GM12878 (cell line): ENCODE measurements around the gene SLC46A2. TPM values are rescaled to one million over a fixed set of nuclear protein-coding genes. Genes with fewer than 3 reads are reported as not detected.

Experiments used
- ATAC-seq: fragments of 200-7000 bp; cut with Tn5 transposase; 3 replicates; pipeline ENCODE4 v1.9.1; 2020; ENCODE audit warnings: mild to moderate bottlenecking, moderate library complexity
- BruUV-seq: library from RNA; stranded (reverse); fragments of 400-500 nt; replicated peaks from 2 replicates; lab custom pipeline; 2021; lab: Mats Ljungman, UMichigan
- CTCF ChIA-PET: fragments of 300-600 bp; sonication (Branson Sonifier 250); formaldehyde crosslinking; extraction: SDS; loops from one replicate; lab custom pipeline; 2021; ENCODE audit warnings: inconsistent platforms; lab: Yijun Ruan, JAX
- POLR2A ChIA-PET: fragments of 350-600 bp; formaldehyde crosslinking; extraction: SDS; loops from one replicate; lab custom pipeline; 2021; ENCODE audit warnings: inconsistent platforms; lab: Charles Lee
- RAD21 ChIA-PET: fragments of 300-600 bp; sonication (Branson Sonifier 250); formaldehyde crosslinking; loops from one replicate; lab custom pipeline; 2023; ENCODE audit warnings: antibody characterized with exemption; ENCODE audit not compliant: unreplicated experiment; lab: Charles Lee
- SMC1A ChIA-PET: fragments of 300-600 bp; sonication (Branson Sonifier 250); formaldehyde crosslinking; loops from one replicate; lab custom pipeline; 2023; ENCODE audit not compliant: unreplicated experiment, uncharacterized antibody; lab: Charles Lee
- DNase-seq: peaks from one replicate; pipeline ENCODE4 v3.0.0-alpha.2; 2011; ENCODE audit warnings: low read depth, low spot score
- FAIRE-seq: peaks from 3 replicates; lab custom pipeline; 2011; peaks lifted over from hg19 to GRCh38; lab: Jason Lieb, UNC
- H2AFZ ChIP-seq: 2 replicates; pipeline ENCODE4 v1.6.0; 2011; ENCODE audit warnings: low read depth, low read length, control low read depth; ENCODE audit not compliant: control insufficient read depth
- H3K27ac ChIP-seq: 2 replicates; pipeline ENCODE4 v1.5.1; 2011; ENCODE audit warnings: control low read depth; ENCODE audit not compliant: control insufficient read depth, insufficient read depth
- H3K27me3 ChIP-seq, 2 experiments: replicated peaks in 1 of 2; 2 replicates each; pipeline versions ENCODE4 v1.6.0 to v1.6.1; 2011; ENCODE audit warnings: low read length in 1 of 2; ENCODE audit not compliant: control insufficient read depth in 2 of 2, insufficient read depth in 2 of 2
- H3K36me3 ChIP-seq, 2 experiments: 2 replicates each; pipeline ENCODE4 v1.5.1; 2011; ENCODE audit warnings: low read length in 1 of 2; ENCODE audit not compliant: control insufficient read depth in 2 of 2, insufficient read depth in 2 of 2
- H3K4me1 ChIP-seq: 2 replicates; pipeline ENCODE4 v1.6.1; 2011; ENCODE audit warnings: mild to moderate bottlenecking, low read length, moderate library complexity, mixed read lengths; ENCODE audit not compliant: control insufficient read depth, insufficient read depth
- H3K4me2 ChIP-seq: 2 replicates; pipeline ENCODE4 v1.6.0; 2011; ENCODE audit warnings: control low read depth; ENCODE audit not compliant: control insufficient read depth, insufficient read depth
- H3K4me3 ChIP-seq: fragments of 200-600 bp; sonication (generic); 2 replicates; pipeline ENCODE4 v1.5.1; 2016
- H3K79me2 ChIP-seq: 2 replicates; pipeline ENCODE4 v1.6.0; 2011; ENCODE audit warnings: low read length; ENCODE audit not compliant: control insufficient read depth, insufficient read depth
- H3K9ac ChIP-seq: 2 replicates; pipeline ENCODE4 v1.8.0; 2011; ENCODE audit warnings: low read length, control low read depth, mixed read lengths; ENCODE audit not compliant: control insufficient read depth, insufficient read depth
- H3K9me3 ChIP-seq: replicated peaks from 3 replicates; pipeline ENCODE4 v1.5.1; 2011; ENCODE audit warnings: mild to moderate bottlenecking, low read length; ENCODE audit not compliant: control insufficient read depth, insufficient read depth
- H4K20me1 ChIP-seq: 2 replicates; pipeline ENCODE4 v1.6.0; 2011; ENCODE audit not compliant: control insufficient read depth, insufficient read depth
- CREM ChIP-seq: IDR thresholded peaks from 2 replicates; pipeline ENCODE4 v1.6.1; 2014; ENCODE audit warnings: antibody characterized with exemption, low read depth
- FOXM1 ChIP-seq: IDR thresholded peaks from 2 replicates; pipeline ENCODE4 v1.6.1; 2012; ENCODE audit warnings: low read depth, mild to moderate bottlenecking, inconsistent platforms, low read length, moderate library complexity
- MYB ChIP-seq: fragments of 150-350 bp; IDR thresholded peaks from 2 replicates; pipeline ENCODE4 v1.6.1; 2014; ENCODE audit warnings: mild to moderate bottlenecking, low read depth, low read length, borderline replicate concordance
- SPI1 ChIP-seq: IDR thresholded peaks from 2 replicates; pipeline ENCODE4 v1.6.1; 2011; ENCODE audit warnings: low read depth, mild to moderate bottlenecking, low read length, moderate library complexity, borderline replicate concordance; ENCODE audit not compliant: insufficient read depth
- WGBS: methylation state at CpG from one replicate; pipeline ENCODE4 v1.1.6; 2016; ENCODE audit warnings: low lambda C conversion rate; ENCODE audit not compliant: insufficient replicate concordance, insufficient coverage; ENCODE audit errors: missing lambda C conversion rate; 5-methylcytosine and 5-hydroxymethylcytosine counted together
- in situ Hi-C: fragments of 300-500 bp; cut with MboI; formaldehyde crosslinking; loops from 9 replicates; pipeline ENCODE4 v1.14.3; 2018; ENCODE audit warnings: mixed read lengths
- intact Hi-C: fragments of 100-400 bp; cut with micrococcal nuclease; formaldehyde crosslinking; loops from one replicate; pipeline ENCODE4 v1.14.2; 2022; ENCODE audit not compliant: unreplicated experiment
- polyA plus RNA-seq, 11 experiments: library from polyadenylated mRNA; depleted of rRNA in 4 of 11; unstranded in 6 of 11; stranded (reverse) in 5 of 11; fragments of >200 nt; fragmentation: Nextera tagmentation in 4 of 11; fragmentation: Illumina TruSeq in 1 of 11; extraction: Ambion mirVana in 4 of 11; extraction: Trizol in 1 of 11; gene quantifications; 1 replicate in 1 of 11; 2 replicates in 10 of 11; pipeline versions ENCODE4 v1.2.1 to v1.2.3, GENCODE V29; 2011 to 2016; ENCODE audit warnings: inconsistent platforms in 2 of 11, missing spikeins in 2 of 11, low read depth in 1 of 11
- total RNA-seq, 4 experiments: library from RNA; depleted of rRNA in 3 of 4; stranded (reverse); fragments of >200 nt in 3 of 4; fragmentation: Illumina TruSeq in 1 of 4; extraction: Trizol in 1 of 4; gene quantifications; 2 replicates each; pipeline versions ENCODE4 v1.2.1 to v1.2.3, GENCODE V29; 2013 to 2021
- TF ChIP-seq, protein P1 (sequence below): fragments of 450-650 bp; IDR thresholded peaks from 2 replicates; pipeline ENCODE4 v1.6.1; 2016; ENCODE audit warnings: mild to moderate bottlenecking
- TF ChIP-seq, protein P2 (sequence below): fragments of 150-350 bp; IDR thresholded peaks from 2 replicates; pipeline ENCODE4 v1.6.1; 2014; ENCODE audit warnings: mild to moderate bottlenecking, low read depth, low read length
- TF ChIP-seq, protein P3 (sequence below): fragments of 450-650 bp; IDR thresholded peaks from 2 replicates; pipeline ENCODE4 v1.6.1; 2017; ENCODE audit warnings: borderline replicate concordance
- TF ChIP-seq, protein P4 (sequence below): fragments of 450-650 bp; IDR thresholded peaks from 2 replicates; pipeline ENCODE4 v1.6.1; 2016; ENCODE audit warnings: mild to moderate bottlenecking
- TF ChIP-seq, protein P5 (sequence below): fragments of 450-650 bp; IDR thresholded peaks from 2 replicates; pipeline ENCODE4 v1.6.1; 2018; ENCODE audit warnings: borderline replicate concordance, mild to moderate bottlenecking; ENCODE audit not compliant: partially characterized antibody

SLC46A2 gene
- total and polyA plus RNA-seq, 10 of the 15 experiments (the other 5 are each of a cell fraction or from before 2014, with no cell fraction given), result not detected

DNA sequence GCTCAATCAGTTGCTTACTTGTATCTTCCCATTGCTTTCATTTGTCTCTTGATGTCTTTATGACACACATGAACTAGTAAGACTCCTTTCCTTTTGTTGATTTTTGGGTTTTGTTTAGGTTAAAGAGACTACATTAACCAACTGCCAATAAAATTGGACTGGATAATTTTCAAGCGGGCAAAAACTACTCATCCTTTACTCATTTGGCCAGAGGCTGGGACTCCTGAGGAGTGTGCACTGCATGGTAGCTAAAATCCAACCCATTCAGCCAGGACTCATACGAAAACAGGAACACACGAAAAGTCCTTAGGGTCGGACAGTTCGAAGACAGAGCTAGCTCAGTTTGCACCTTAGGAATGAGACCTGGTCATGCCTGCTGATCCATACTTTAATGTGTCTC, 6.0 kb downstream of the SLC46A2 start:
- Histone ChIP-seq H3K79me2 (no peaks in the 10 kb centered on the region), H3K27me3 (peaks cover 0 to 3% of the 10 kb centered on the region in 2 experiments; a peak in 2 of 4 replicates), H3K36me3 (no peaks in the 10 kb centered on the region), H3K9ac (no peak overlapping the region), H3K4me2 (no peak overlapping the region), H3K27ac (no peak overlapping the region), H3K4me3 (no peak overlapping the region), H4K20me1 (no peaks in the 10 kb centered on the region), H2AFZ (no peak overlapping the region), H3K9me3 (no peaks in the 10 kb centered on the region), H3K4me1 (no peaks in the 10 kb centered on the region)
- in situ Hi-C loops (no loop called here), intact Hi-C loops (no loop called here)
- SMC1A ChIA-PET, result no interaction called here
- FAIRE-seq (no peak), ATAC-seq (no peak), DNase-seq (no peak)
- TF ChIP-seq, protein P1, sequence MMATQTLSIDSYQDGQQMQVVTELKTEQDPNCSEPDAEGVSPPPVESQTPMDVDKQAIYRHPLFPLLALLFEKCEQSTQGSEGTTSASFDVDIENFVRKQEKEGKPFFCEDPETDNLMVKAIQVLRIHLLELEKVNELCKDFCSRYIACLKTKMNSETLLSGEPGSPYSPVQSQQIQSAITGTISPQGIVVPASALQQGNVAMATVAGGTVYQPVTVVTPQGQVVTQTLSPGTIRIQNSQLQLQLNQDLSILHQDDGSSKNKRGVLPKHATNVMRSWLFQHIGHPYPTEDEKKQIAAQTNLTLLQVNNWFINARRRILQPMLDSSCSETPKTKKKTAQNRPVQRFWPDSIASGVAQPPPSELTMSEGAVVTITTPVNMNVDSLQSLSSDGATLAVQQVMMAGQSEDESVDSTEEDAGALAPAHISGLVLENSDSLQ, result no peak
- TF ChIP-seq, protein P2, sequence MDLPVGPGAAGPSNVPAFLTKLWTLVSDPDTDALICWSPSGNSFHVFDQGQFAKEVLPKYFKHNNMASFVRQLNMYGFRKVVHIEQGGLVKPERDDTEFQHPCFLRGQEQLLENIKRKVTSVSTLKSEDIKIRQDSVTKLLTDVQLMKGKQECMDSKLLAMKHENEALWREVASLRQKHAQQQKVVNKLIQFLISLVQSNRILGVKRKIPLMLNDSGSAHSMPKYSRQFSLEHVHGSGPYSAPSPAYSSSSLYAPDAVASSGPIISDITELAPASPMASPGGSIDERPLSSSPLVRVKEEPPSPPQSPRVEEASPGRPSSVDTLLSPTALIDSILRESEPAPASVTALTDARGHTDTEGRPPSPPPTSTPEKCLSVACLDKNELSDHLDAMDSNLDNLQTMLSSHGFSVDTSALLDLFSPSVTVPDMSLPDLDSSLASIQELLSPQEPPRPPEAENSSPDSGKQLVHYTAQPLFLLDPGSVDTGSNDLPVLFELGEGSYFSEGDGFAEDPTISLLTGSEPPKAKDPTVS, result no peak
- TF ChIP-seq, protein P3, sequence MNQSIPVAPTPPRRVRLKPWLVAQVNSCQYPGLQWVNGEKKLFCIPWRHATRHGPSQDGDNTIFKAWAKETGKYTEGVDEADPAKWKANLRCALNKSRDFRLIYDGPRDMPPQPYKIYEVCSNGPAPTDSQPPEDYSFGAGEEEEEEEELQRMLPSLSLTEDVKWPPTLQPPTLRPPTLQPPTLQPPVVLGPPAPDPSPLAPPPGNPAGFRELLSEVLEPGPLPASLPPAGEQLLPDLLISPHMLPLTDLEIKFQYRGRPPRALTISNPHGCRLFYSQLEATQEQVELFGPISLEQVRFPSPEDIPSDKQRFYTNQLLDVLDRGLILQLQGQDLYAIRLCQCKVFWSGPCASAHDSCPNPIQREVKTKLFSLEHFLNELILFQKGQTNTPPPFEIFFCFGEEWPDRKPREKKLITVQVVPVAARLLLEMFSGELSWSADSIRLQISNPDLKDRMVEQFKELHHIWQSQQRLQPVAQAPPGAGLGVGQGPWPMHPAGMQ, result no peak
- no peak for TF ChIP-seq MYB
- TF ChIP-seq, protein P4, sequence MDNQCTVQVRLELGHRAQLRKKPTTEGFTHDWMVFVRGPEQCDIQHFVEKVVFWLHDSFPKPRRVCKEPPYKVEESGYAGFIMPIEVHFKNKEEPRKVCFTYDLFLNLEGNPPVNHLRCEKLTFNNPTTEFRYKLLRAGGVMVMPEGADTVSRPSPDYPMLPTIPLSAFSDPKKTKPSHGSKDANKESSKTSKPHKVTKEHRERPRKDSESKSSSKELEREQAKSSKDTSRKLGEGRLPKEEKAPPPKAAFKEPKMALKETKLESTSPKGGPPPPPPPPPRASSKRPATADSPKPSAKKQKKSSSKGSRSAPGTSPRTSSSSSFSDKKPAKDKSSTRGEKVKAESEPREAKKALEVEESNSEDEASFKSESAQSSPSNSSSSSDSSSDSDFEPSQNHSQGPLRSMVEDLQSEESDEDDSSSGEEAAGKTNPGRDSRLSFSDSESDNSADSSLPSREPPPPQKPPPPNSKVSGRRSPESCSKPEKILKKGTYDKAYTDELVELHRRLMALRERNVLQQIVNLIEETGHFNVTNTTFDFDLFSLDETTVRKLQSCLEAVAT, result no peak
- TF ChIP-seq SPI1, result no peak
- TF ChIP-seq, protein P5, sequence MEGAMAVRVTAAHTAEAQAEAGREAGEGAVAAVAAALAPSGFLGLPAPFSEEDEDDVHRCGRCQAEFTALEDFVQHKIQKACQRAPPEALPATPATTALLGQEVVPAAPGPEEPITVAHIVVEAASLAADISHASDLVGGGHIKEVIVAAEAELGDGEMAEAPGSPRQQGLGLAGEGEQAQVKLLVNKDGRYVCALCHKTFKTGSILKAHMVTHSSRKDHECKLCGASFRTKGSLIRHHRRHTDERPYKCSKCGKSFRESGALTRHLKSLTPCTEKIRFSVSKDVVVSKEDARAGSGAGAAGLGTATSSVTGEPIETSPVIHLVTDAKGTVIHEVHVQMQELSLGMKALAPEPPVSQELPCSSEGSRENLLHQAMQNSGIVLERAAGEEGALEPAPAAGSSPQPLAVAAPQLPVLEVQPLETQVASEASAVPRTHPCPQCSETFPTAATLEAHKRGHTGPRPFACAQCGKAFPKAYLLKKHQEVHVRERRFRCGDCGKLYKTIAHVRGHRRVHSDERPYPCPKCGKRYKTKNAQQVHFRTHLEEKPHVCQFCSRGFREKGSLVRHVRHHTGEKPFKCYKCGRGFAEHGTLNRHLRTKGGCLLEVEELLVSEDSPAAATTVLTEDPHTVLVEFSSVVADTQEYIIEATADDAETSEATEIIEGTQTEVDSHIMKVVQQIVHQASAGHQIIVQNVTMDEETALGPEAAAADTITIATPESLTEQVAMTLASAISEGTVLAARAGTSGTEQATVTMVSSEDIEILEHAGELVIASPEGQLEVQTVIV, result no peak
- TF ChIP-seq CREM, result no peak
- TF ChIP-seq FOXM1, result no peak
- WGBS, result 40% methylated on average over 5 of the region's 5 CpGs
- BruUV-seq, result no TSS peak
- POLR2A ChIA-PET, result no interaction called here
- RAD21 ChIA-PET, result no interaction called here
- CTCF ChIA-PET, result interaction anchor here (3.7 kb wide), 1 partner anchor 18 kb away, joined by 18 read pairs; no protein-coding TSS in a partner anchor
